Heart left ventricle (tissue), 16 donors: ENCODE measurements around the gene EFHD1. TPM values are rescaled to one million over a fixed set of nuclear protein-coding genes. Genes with fewer than 3 reads are reported as not detected.

Source experiments
- ATAC-seq, 4 donors: fragments of 200-7000 bp; cut with Tn5 transposase; one replicate each; pipeline ENCODE4 v1.9.1; 2020 to 2022; ENCODE audit warnings: moderate library complexity in 4 of 4, mild to moderate bottlenecking in 3 of 4, moderate number of reproducible peaks in 1 of 4
- DNase-seq, 5 donors: peaks; one replicate each; pipeline ENCODE4 v3.0.0-alpha.2; 2020
- H3K27ac ChIP-seq, 12 donors: fragments of 200-600 bp; sonication (generic) in 4 of 12; one replicate each; pipeline versions ENCODE4 v1.5.0 to v1.8.0; 2016 to 2022; ENCODE audit warnings: mild to moderate bottlenecking in 2 of 12
- H3K27me3 ChIP-seq, 9 donors: fragments of 200-600 bp; sonication (generic) in 2 of 9; one replicate each; pipeline versions ENCODE4 v1.5.1 to v1.8.0; 2016 to 2022; ENCODE audit warnings: mild to moderate bottlenecking in 3 of 9
- H3K36me3 ChIP-seq, 9 donors: fragments of 200-600 bp; sonication (generic) in 2 of 9; one replicate each; pipeline versions ENCODE4 v1.5.0 to v1.8.0; 2018 to 2022; ENCODE audit warnings: mild to moderate bottlenecking in 2 of 9
- H3K4me1 ChIP-seq, 12 donors: fragments of 200-600 bp; sonication (generic) in 4 of 12; one replicate each; pipeline versions ENCODE4 v1.5.0 to v1.8.0; 2016 to 2022; ENCODE audit warnings: mild to moderate bottlenecking in 3 of 12
- H3K4me3 ChIP-seq, 12 donors: fragments of 200-600 bp; sonication (generic) in 4 of 12; one replicate each; pipeline versions ENCODE4 v1.5.0 to v1.8.0; 2017 to 2022; ENCODE audit warnings: mild to moderate bottlenecking in 9 of 12, moderate library complexity in 4 of 12
- H3K9me3 ChIP-seq, 12 donors: fragments of 200-600 bp; sonication (generic) in 4 of 12; one replicate each; pipeline versions ENCODE4 v1.5.0 to v1.8.0; 2016 to 2022; ENCODE audit warnings: mild to moderate bottlenecking in 1 of 12
- CTCF ChIP-seq, 12 donors: fragments of 200-600 bp; sonication (generic) in 4 of 12; IDR thresholded peaks; one replicate each; pipeline versions ENCODE4 v1.5.0 to v1.8.0; 2018 to 2022; ENCODE audit warnings: antibody characterized with exemption in 12 of 12, mild to moderate bottlenecking in 5 of 12
- POLR2A ChIP-seq, 2 donors: fragments of 450-650 bp; IDR thresholded peaks; one replicate each; pipeline ENCODE4 v1.6.1; 2017; ENCODE audit warnings: antibody characterized with exemption in 2 of 2, mild to moderate bottlenecking in 2 of 2, moderate library complexity in 2 of 2
- WGBS, 4 donors: extraction: QIAGEN DNeasy Blood & Tissue Kit in 2 of 4; methylation state at CpG; one replicate each; pipeline versions ENCODE4 v1.1.5 to v1.1.7; 2013 to 2018; 5-methylcytosine and 5-hydroxymethylcytosine counted together
- intact Hi-C, 10 donors: fragments of 100-400 bp; cut with DNase I; formaldehyde crosslinking; loops; one replicate each; pipeline versions ENCODE4 v1.11.1 to v1.14.2; 2022
- polyA plus RNA-seq, 2 donors: library from polyadenylated mRNA; stranded (reverse); fragments of 200-250 nt; gene quantifications; one replicate each; pipeline ENCODE4 v1.2.3, GENCODE V29; 2013
- total RNA-seq, 9 donors: library from RNA; depleted of rRNA in 2 of 9; stranded (reverse); fragments of >200 nt in 2 of 9; fragmentation: NEBNext Ultra II Directional in 3 of 9; extraction: Animal tissue kit (Norgen Biotek cat#: 25700) in 3 of 9; gene quantifications; one replicate each; pipeline versions ENCODE4 v1.1.0 to v1.2.4, GENCODE V29; 2016 to 2023
- donor health status: ischemic (EF 13 %, LVEDD 7.1; RV severe dilation, severe dysfunction).
- donor health status: healthy with polysubstance abuse.
- donor health status: DM: no; HTN: yes; CAD: no.
- donor health status: DM: no; HTN: no; CAD: no.
- donor health status: ischemic (EF 25% LVEDD 6.9; RV normal size, moderate dysfunction).
- donor health status: ischemic (EF 25% LVEDD 5.7; RV mildly dilated, moderate dysfunction).
- donor health status: healthy.
- donor health status: DM: yes; HTN: yes; CAD: no.
- donor health status: ischemic (EF 35%, LVEDD 5.7; RV mildly dilated, moderate dysfunction).
- donor health status: nonischemic (EF 11% LVEDD 7.7; RV severe dilation, severe dysfunction).
- donor health status: DM: yes; HTN: yes; CAD: no.
- donor health status: PGD.
- donor health status: ischemic (EF 29% LVEDD 5.4; RV normal size, mild dysfunction).
- donor health status: nonischemic (EF 23%, LVEDD 6.1; RV moderate dilation, normal function).

EFHD1 gene
- total and polyA plus RNA-seq, 11 donors = 9.0 to 44.8 (median 20.7) TPM

DNA sequence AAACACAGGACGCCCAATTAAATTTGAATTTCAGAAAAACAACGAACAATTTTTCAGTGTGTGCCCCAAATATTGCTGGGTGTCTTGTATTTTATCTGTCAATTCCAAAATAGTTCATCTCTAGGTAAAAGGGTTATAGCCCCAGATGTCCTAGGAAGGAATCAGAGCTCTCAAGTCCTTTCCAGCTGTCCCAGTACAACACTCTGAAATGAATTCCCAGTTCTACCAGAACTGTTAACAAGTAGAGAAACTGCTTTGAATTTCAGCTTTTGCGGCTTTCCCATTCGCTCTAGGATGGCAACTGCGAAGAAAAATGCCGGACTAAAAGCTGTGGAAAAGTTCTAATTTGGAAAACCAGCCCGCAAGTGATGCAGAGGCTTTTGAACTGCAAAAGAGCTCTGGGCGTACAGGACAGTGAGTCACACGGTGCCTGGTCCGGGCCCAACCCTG is 63.2 kb downstream of the EFHD1 start:
- no peaks in the 10 kb centered on the region for H3K27me3 ChIP-seq
- TF ChIP-seq CTCF (IDR thresholded peaks at IDR 0.05) = no peak
- TF ChIP-seq POLR2A (IDR thresholded peaks at IDR 0.05) = no peak
- ATAC-seq (no peak), DNase-seq (peak in 1 of 5 donors; percentile 4)
- intact Hi-C loops = loop anchor here in 1 of 10 donors (5.0 kb wide), 1 partner anchor 556 kb away; the partner anchor contains the start of gene ATG16L1
- no peaks in the 10 kb centered on the region for H3K36me3 ChIP-seq
- H3K4me3 ChIP-seq = peak overlapping the region; percentile 22 to 99 (median 94)
- peak overlapping the region; percentile 22 to 98 (median 92) for H3K27ac ChIP-seq
- no peaks in the 10 kb centered on the region for H3K9me3 ChIP-seq
- WGBS, 4 donors = 40 to 54% (median 46%) methylated on average over 9 to 10 of the region's 10 CpGs
- H3K4me1 ChIP-seq = peaks cover 2 to 44% (median 33%) of the 10 kb centered on the region in 12 donors

DNA sequence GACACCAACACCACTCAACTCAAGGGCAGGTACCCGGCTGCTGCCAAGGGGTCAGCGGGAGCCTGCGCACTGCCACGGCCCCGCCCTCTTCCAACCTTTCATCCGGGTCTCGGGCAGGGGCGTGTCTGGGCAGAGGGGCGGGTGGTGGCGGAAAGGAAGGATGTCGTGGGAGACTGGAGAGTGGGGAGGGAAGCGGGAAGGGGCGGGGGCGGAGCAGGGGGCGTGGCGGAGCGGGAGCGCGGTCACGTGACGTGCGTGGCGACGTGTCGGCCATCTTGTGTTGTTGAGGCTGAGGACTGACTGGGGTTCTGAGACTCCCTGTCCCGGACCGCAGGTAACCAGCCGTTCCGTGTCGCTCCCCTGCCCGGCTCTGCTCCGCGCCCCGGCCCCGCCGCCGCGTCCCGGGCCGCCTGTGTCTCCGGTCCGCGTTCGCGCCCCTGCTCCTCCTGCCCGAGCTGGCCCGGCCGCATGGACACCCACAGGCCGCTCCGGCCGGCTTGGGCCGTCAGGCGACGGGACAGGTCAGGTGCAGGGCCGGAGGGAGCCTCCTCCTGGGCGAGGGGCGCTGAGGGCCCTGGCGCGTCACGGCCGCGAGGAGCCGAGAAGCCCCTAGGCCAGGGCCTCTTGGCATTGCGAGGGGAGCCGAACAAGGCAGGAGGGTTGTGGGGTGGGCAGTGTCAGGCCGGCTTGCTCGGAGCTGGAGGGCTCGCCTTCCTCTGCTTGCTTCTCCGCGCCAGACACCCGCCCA is 63.8 kb downstream of the EFHD1 start, which contains the start of gene GIGYF2:
TSS of gene GIGYF2 (plus strand) at position 273 of the 748 bp plus-strand sequence. CDS start 37,867 bp downstream, outside the sequence.
- no peaks in the 10 kb centered on the region for H3K9me3 ChIP-seq
- DNase-seq (peak; percentile 98), ATAC-seq (peak; percentile 99)
- H3K27me3 ChIP-seq = no peaks in the 10 kb centered on the region
- peak within 1 kb of the TSS; percentile 73 to 98 (median 92) for H3K27ac ChIP-seq
- peaks cover 2 to 47% (median 33%) of the 10 kb centered on the region in 12 donors for H3K4me1 ChIP-seq
- intact Hi-C loops = loop anchor here in 1 of 10 donors (5.0 kb wide), 1 partner anchor 555 kb away; the partner anchor contains the start of gene ATG16L1
- WGBS, 4 donors = 0 to 1% (median 1%) methylated on average over 32 to 71 of the region's 71 CpGs
- no peaks in the 10 kb centered on the region for H3K36me3 ChIP-seq
- H3K4me3 ChIP-seq = peak within 1 kb of the TSS; percentile 55 to 99 (median 94)
- TF ChIP-seq POLR2A (IDR thresholded peaks at IDR 0.05) = peak in 1 of 2 donors; percentile 56
- TF ChIP-seq CTCF (IDR thresholded peaks at IDR 0.05) = no peak

DNA sequence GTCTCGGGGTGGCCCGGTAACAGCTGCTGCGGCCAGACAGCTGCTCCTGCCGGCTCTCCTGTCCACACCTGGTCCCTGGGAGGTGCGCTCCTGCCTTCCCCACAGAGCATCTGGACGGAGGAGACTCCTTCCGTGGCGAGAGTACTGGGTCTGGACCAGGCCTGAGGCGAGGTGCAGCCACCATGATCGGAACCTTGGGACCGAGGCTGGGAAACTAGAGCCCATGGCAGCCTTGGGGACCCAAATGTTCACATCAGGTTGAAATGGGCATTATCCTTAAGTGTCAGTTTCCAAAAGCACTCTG is 64.4 kb downstream of the EFHD1 start:
- intact Hi-C loops = loop anchor here in 2 of 10 donors (2.0 to 5.0 kb wide), 2 partner anchors 41 to 555 kb away; partner anchors contain the start of gene ATG16L1 (in 1 of the 2)
- Histone ChIP-seq H3K4me1 (peaks cover 2 to 49% (median 34%) of the 10 kb centered on the region in 12 donors), H3K36me3 (peaks cover 0 to 3% (median 0%) of the 10 kb centered on the region in 9 donors), H3K9me3 (no peaks in the 10 kb centered on the region), H3K27ac (peak overlapping the region; percentile 73 to 98 (median 92)), H3K27me3 (no peaks in the 10 kb centered on the region), H3K4me3 (peak overlapping the region; percentile 55 to 99 (median 94))
- TF ChIP-seq CTCF (IDR thresholded peaks at IDR 0.05) (no peak), POLR2A (IDR thresholded peaks at IDR 0.05) (no peak)
- DNase-seq (no peak), ATAC-seq (peak in 2 of 4 donors; percentile 3 to 23)
- 0 to 1% (median 1%) methylated on average over 6 to 11 of the region's 11 CpGs for WGBS, 4 donors

GRCh38 chr2:232698556-232699091 is 65.2 kb downstream of the EFHD1 start:
- intact Hi-C loops = loop anchor here in 2 of 10 donors (2.0 to 5.0 kb wide), 2 partner anchors 40 to 554 kb away; partner anchors contain the start of gene ATG16L1 (in 1 of the 2)
- TF ChIP-seq POLR2A (IDR thresholded peaks at IDR 0.05) (no peak), CTCF (IDR thresholded peaks at IDR 0.05) (no peak)

More at GRCh38 chr2:232698556-232699091, 65.2 kb downstream of the EFHD1 start:
- WGBS, 4 donors = 52 to 58% (median 54%) methylated on average over 4 of the region's 4 CpGs
- peaks cover 2 to 50% (median 34%) of the 10 kb centered on the region in 12 donors for H3K4me1 ChIP-seq
- DNase-seq (no peak), ATAC-seq (no peak)
- H3K27ac ChIP-seq = peak overlapping the region in 2 of 12 donors; percentile 96 to 98
- H3K36me3 ChIP-seq = peaks cover 0 to 11% (median 3%) of the 10 kb centered on the region in 9 donors
- no peaks in the 10 kb centered on the region for H3K27me3 ChIP-seq
- no peaks in the 10 kb centered on the region for H3K9me3 ChIP-seq
- H3K4me3 ChIP-seq = peak overlapping the region in 11 of 12 donors; percentile 55 to 99 (median 94)
